HL-60 (cell line): Measurements from ENCODE around the gene IFITM1.

ENCODE experiments used
- DNase-seq, 2 experiments: peaks; one replicate each; pipeline ENCODE4 v3.0.0-alpha.2; 2010 to 2020; ENCODE audit warnings: low read depth in 1 of 2, low spot score in 1 of 2
- H3K27ac ChIP-seq: fragments of 250-450 bp; sonication (Bioruptor Pico); replicated peaks from 2 replicates; pipeline ENCODE4 v1.5.1; 2020; ENCODE audit warnings: mild to moderate bottlenecking, moderate library complexity
- H3K27me3 ChIP-seq: fragments of 250-450 bp; sonication (Bioruptor Pico); 2 replicates; pipeline ENCODE4 v1.5.1; 2021; ENCODE audit warnings: mild to moderate bottlenecking, moderate library complexity; ENCODE audit not compliant: insufficient read depth, poor library complexity, severe bottlenecking
- H3K4me3 ChIP-seq: replicated peaks from 2 replicates; pipeline ENCODE4 v1.5.1; 2011; ENCODE audit warnings: mild to moderate bottlenecking, control low read depth, low read length; ENCODE audit not compliant: insufficient read depth
- GABPA ChIP-seq: IDR thresholded peaks from 2 replicates; pipeline ENCODE4 v1.6.1; 2012; ENCODE audit warnings: low read depth
- POLR2AphosphoS5 ChIP-seq: IDR thresholded peaks from 2 replicates; pipeline ENCODE4 v1.6.1; 2012; ENCODE audit warnings: low read depth
- SPI1 ChIP-seq: IDR thresholded peaks from 2 replicates; pipeline ENCODE4 v1.6.1; 2012; ENCODE audit warnings: low read depth, mild to moderate bottlenecking, borderline replicate concordance
- TF ChIP-seq, protein P1 (sequence below): IDR thresholded peaks from 2 replicates; pipeline ENCODE4 v1.6.1; 2012; ENCODE audit warnings: low read depth; ENCODE audit not compliant: insufficient replicate concordance
- TF ChIP-seq, protein P2 (sequence below): IDR thresholded peaks from one replicate; pipeline ENCODE4 v1.5.1; 2011; ENCODE audit warnings: low read length, control low read depth, inconsistent platforms; ENCODE audit not compliant: insufficient read depth

IFITM1 gene

DNA sequence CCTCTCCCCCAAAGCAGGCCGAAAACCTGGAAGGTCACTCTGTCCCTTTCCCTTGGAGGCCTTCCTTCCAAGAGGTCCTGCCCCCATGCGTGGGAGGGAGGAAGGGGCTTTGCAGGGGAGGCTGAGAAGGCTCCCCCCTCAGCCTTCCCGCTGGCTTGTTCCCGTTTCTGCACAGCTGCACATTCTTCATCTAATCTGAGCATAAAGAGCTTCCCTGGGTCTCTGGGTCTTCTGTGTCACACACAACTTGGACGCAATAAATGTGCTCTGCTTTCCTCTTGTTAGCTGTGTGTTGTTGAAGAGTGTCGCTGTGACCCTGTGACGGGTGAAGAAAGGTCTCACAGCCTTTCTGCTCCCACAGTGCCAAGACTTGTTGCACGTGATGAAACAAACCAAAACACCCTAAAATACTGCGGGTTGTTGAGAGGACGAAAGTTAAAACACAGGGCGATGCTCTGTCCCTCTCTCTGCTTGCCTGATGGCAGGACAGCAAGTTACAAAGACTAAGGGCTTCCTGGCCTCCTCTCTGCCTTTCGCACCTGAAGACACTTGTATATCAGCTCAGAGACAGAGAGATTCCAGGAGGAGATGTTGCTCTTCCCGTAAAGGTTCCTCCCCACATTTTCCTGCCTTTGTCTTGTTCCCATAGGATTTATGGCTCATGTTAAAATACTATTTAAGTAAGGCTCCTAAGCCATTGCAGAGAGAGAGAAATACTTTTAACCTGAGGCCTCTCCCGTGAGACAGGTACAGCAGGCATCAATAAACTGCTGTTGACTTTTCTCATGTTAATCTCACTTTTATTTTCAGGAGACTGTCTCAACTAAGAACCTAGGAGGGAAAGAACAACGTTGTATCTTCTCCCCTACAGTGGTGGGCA lies 22.2 kb downstream of the IFITM1 start:
- peak overlapping the region; percentile 40 for H3K27ac ChIP-seq
- peak in 1 of 2 experiments; percentile 49 for DNase-seq
- peaks cover 4% of the 10 kb centered on the region for H3K27me3 ChIP-seq
- TF ChIP-seq GABPA (no peak), SPI1 (peak; percentile 48; the same call in 1 of the 2 replicates), POLR2AphosphoS5 (peak; percentile 41; the same call in 1 of the 2 replicates)
- H3K4me3 ChIP-seq, result no peak overlapping the region

DNA sequence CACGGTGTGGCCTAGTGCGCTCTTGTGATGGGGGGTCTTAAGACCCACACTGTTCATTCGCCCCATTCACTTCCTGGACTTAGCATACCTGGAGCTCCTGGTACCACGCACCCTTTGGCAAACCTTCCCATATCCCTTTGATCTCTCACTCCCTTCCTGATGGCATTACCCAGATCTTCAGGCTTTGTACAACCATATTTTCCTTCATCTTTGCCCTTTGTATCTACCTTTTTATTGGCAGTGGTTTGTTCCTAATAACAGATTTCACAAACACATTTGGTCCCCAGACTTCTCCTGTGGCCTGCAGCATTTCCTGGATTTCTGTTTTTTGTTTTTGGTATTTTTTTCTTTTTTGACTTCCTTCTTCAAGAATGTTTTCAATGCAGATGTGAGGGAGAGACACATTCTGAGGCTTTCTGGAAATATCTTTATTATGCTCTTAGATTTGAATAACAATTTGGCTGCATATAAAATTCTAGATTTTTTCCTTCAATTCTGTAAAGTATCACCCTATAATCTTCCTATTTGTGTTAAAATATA lies 22.9 kb downstream of the IFITM1 start:
- no peak for DNase-seq
- H3K27ac ChIP-seq, result no peak overlapping the region
- H3K4me3 ChIP-seq, result no peak overlapping the region
- TF ChIP-seq POLR2AphosphoS5 (no peak), SPI1 (peak; percentile 55; the same call in 1 of the 2 replicates)
- no peaks in the 10 kb centered on the region for H3K27me3 ChIP-seq

DNA sequence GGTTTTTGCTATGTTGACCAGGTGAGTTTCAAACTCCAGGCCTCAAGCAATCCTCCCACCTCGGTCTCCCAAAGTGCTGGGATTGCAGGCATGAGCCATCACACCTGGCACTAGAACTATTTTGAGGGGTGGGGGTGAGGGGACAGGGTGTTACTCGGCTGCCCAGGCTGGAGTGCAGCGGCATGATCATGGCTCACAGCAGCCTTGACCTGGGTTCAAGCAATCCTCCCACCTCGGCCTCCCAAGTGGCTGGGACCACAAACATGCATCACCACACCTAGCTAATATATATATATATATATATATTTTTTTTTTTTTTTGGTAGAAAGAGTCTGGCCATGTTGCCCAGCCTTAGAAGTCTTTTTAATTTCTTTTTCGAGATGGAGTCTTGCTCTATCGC lies 23.9 kb downstream of the IFITM1 start:
- H3K4me3 ChIP-seq, result no peak overlapping the region
- no peaks in the 10 kb centered on the region for H3K27me3 ChIP-seq

DNA sequence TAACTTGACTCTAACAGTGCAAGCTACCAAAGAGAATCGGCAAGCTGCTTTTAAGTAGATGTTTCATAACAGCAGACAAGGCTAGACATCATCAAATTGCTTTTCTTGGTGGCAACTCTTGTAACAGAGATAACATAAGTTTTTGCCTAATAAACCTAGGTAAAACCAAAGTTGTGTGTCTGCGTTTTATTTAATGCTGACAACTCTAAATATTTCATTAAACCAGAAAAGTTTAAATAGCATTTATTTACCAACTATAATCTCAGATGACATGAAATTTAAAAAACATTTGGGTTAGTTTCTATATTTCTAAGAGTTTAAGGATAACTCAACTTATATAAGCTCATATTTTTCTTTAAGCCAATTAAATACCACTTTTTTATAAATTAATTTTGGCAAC lies 26.1 kb downstream of the IFITM1 start:
- Histone ChIP-seq H3K27ac (no peak overlapping the region), H3K27me3 (no peaks in the 10 kb centered on the region)

More for the DNA sequence above, 23.9 kb downstream of the IFITM1 start:
- TF ChIP-seq SPI1 (no peak), POLR2AphosphoS5 (no peak), GABPA (no peak)
- TF ChIP-seq, protein P1, sequence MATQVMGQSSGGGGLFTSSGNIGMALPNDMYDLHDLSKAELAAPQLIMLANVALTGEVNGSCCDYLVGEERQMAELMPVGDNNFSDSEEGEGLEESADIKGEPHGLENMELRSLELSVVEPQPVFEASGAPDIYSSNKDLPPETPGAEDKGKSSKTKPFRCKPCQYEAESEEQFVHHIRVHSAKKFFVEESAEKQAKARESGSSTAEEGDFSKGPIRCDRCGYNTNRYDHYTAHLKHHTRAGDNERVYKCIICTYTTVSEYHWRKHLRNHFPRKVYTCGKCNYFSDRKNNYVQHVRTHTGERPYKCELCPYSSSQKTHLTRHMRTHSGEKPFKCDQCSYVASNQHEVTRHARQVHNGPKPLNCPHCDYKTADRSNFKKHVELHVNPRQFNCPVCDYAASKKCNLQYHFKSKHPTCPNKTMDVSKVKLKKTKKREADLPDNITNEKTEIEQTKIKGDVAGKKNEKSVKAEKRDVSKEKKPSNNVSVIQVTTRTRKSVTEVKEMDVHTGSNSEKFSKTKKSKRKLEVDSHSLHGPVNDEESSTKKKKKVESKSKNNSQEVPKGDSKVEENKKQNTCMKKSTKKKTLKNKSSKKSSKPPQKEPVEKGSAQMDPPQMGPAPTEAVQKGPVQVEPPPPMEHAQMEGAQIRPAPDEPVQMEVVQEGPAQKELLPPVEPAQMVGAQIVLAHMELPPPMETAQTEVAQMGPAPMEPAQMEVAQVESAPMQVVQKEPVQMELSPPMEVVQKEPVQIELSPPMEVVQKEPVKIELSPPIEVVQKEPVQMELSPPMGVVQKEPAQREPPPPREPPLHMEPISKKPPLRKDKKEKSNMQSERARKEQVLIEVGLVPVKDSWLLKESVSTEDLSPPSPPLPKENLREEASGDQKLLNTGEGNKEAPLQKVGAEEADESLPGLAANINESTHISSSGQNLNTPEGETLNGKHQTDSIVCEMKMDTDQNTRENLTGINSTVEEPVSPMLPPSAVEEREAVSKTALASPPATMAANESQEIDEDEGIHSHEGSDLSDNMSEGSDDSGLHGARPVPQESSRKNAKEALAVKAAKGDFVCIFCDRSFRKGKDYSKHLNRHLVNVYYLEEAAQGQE, result no peak
- TF ChIP-seq, protein P2, sequence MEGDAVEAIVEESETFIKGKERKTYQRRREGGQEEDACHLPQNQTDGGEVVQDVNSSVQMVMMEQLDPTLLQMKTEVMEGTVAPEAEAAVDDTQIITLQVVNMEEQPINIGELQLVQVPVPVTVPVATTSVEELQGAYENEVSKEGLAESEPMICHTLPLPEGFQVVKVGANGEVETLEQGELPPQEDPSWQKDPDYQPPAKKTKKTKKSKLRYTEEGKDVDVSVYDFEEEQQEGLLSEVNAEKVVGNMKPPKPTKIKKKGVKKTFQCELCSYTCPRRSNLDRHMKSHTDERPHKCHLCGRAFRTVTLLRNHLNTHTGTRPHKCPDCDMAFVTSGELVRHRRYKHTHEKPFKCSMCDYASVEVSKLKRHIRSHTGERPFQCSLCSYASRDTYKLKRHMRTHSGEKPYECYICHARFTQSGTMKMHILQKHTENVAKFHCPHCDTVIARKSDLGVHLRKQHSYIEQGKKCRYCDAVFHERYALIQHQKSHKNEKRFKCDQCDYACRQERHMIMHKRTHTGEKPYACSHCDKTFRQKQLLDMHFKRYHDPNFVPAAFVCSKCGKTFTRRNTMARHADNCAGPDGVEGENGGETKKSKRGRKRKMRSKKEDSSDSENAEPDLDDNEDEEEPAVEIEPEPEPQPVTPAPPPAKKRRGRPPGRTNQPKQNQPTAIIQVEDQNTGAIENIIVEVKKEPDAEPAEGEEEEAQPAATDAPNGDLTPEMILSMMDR, result no peak
- H3K27ac ChIP-seq, result no peak overlapping the region
- no peak for DNase-seq

More for the DNA sequence above, 26.1 kb downstream of the IFITM1 start:
- TF ChIP-seq, protein P1, result no peak
- TF ChIP-seq, protein P2, result no peak
- TF ChIP-seq POLR2AphosphoS5 (no peak), GABPA (no peak), SPI1 (no peak)
- no peak for DNase-seq
- no peak overlapping the region for H3K4me3 ChIP-seq
